HFF-Myc (cell line): ENCODE results near the gene ARRDC1.

Experiments used
- DNase-seq: peaks from one replicate; pipeline ENCODE4 v3.0.0-alpha.2; 2011; ENCODE audit warnings: low read depth; ENCODE audit errors: extremely low read depth
- H3K4me3 ChIP-seq: replicated peaks from 2 replicates; pipeline ENCODE4 v1.5.1; 2011; ENCODE audit warnings: low read depth, mild to moderate bottlenecking, control low read depth, low read length
- TF ChIP-seq, protein P1 (sequence below): IDR thresholded peaks from 2 replicates; pipeline ENCODE4 v1.5.1; 2012; ENCODE audit warnings: mild to moderate bottlenecking, low read depth, low read length, control low read depth; ENCODE audit errors: missing control alignments

Gene ARRDC1

DNA sequence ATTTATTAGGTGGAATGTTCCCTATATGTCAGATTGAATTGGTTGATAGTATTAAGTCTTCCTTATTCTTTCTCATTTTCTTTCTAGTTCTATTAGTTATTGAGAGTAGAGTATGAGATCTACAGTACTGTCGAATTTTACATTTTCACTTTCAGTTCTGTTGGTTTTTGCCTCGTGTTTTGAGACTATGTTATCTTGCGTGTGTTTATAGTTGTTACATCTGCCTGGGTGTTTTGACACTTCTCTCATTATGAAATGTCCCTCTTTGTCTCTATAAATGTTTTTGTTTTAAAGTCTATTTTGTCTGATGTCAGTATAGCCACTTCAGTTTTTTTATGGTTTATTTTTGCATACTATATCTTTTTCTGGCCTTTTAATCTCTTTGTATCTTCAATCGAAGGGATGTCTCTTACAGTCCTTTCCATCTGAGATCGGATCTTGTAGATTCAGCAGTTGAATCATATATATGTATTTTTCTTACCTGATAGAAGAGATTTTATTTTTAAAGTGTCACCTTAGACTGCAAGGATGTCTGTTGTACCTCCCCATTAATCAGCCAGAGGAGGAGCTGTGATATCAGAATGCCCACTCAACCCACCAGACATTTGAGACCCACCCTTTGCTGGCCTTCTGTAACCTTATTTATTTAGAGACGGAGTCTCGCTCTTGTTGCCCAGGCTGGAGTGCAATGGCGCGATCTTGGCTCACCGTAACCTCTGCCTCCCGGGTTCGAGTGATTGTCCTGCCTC, 34.0 kb downstream of the ARRDC1 start:
- TF ChIP-seq, protein P1, sequence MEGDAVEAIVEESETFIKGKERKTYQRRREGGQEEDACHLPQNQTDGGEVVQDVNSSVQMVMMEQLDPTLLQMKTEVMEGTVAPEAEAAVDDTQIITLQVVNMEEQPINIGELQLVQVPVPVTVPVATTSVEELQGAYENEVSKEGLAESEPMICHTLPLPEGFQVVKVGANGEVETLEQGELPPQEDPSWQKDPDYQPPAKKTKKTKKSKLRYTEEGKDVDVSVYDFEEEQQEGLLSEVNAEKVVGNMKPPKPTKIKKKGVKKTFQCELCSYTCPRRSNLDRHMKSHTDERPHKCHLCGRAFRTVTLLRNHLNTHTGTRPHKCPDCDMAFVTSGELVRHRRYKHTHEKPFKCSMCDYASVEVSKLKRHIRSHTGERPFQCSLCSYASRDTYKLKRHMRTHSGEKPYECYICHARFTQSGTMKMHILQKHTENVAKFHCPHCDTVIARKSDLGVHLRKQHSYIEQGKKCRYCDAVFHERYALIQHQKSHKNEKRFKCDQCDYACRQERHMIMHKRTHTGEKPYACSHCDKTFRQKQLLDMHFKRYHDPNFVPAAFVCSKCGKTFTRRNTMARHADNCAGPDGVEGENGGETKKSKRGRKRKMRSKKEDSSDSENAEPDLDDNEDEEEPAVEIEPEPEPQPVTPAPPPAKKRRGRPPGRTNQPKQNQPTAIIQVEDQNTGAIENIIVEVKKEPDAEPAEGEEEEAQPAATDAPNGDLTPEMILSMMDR = no peak
- DNase-seq = no peak
- no peak overlapping the region for H3K4me3 ChIP-seq

DNA sequence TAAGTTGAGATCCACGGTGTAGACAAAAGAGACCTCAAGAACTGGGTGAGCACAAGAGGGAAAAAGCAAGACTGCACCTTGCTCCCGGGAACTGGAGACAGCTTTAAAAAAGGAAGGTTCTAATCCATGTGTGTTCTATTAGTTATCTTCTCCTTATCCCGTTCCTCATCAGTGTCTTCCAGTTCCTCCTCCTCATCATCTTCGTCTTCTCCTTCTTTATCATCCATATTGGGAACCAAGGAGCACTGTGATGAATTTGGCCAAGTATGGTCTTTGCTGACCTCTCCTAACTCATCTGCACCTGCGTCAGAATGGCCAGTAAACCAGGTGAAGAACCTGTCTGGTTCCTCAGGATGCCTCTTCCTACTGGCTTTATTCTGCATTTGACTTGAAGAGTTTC, 35.4 kb downstream of the ARRDC1 start:
- TF ChIP-seq, protein P1 = no peak
- DNase-seq = no peak
- H3K4me3 ChIP-seq = no peak overlapping the region

DNA sequence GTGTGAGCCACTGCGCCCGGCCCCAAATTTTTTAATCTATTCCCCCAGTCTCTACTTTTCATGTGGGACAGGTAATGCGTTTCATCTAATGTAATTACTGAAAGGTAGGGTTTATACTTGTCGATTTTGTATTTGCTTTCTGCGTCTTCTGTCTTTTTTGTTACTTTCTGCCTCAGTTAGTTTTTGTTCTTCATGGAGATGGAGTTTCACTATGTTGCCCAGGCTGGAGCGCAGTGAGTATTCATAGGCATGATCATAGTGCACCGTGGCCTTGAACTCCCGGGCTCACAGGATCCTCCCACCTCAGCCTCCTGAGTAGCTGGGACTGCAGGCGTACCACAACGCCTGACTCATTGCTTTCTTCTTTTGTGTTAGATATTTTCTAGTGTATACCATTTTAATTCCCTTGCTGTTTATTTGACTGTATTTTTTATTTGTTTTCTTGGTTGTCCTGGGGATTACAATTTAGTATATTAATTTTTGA, 36.7 kb downstream of the ARRDC1 start:
- DNase-seq = no peak
- TF ChIP-seq, protein P1 = no peak
- H3K4me3 ChIP-seq = no peak overlapping the region

DNA sequence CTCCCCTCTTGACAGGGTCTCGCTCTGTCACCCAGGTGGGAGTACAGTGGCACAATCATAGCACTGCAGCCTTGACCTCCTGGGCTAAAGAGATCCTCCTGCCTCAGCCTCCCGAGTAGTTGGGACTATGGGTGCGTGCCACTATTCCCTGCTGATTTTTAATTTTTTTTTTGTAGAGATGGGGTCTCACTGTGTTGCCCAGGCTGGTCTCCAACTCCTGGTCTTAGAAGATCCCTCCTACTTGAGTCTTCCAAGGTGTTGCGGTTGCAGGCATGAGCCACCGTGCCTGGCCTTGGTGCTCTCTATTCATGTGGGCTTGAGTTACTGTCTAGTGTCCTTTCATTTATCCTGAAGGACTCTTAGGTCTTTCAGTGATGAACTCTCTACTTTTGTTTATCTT, 37.4 kb downstream of the ARRDC1 start:
- H3K4me3 ChIP-seq = no peak overlapping the region
- DNase-seq = no peak
- TF ChIP-seq, protein P1 = no peak

DNA sequence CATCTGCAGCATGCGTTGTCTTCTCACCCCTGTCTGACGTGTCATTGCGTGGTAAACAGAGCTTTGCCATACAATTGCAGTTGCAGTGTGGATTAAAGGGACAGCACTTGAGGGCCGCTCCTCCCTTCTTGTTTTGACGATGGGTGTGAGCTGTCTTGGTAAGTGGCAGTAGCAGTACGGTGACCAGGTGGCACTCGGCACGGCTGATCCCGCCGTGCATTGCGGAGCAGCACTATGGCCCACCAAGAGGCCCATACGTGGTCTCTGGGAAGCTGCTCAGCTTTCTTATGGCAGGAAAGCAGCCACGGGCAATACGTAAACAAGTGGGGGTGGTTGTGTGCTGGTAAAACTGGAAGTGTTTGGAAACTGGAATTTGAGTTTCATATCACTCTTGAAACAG, 38.4 kb downstream of the ARRDC1 start:
- TF ChIP-seq, protein P1 = no peak
- no peak overlapping the region for H3K4me3 ChIP-seq
- DNase-seq = no peak

DNA sequence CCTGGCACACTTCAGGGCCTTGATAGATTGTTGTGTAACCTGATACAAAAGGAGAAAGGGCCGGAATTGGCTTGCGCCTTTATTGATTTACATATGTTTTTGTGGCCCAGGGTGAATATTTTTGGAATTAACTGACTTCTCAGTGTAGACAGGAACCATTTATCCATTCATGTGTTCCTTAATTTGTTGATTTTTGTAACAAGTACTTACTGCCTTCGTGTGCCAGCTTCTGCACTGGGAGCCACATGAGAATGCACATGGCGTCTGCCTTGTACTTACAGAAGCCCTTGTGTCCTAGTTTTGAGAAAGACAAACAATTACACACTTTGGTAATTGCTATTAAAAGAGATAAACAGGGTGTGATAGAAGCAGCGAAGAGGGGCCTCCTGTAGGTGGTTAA, 39.7 kb downstream of the ARRDC1 start:
- DNase-seq = no peak
- TF ChIP-seq, protein P1 = no peak
- no peak overlapping the region for H3K4me3 ChIP-seq
